Vagina (tissue), 2 donors: ENCODE data around the gene RABAC1. TPM values are rescaled to one million over a fixed set of nuclear protein-coding genes. Genes with fewer than 3 reads are reported as not detected.

ENCODE experiments used
- DNase-seq, 2 donors: peaks; one replicate each; pipeline ENCODE4 v3.0.0-alpha.2; 2017; ENCODE audit errors: extremely low spot score in 2 of 2
- H3K27ac ChIP-seq: fragments of 200-600 bp; sonication (generic); one replicate; pipeline ENCODE4 v1.5.1; 2019
- H3K27me3 ChIP-seq: fragments of 200-600 bp; sonication (generic); one replicate; pipeline ENCODE4 v1.5.1; 2019
- H3K36me3 ChIP-seq, 2 donors: fragments of 200-600 bp; sonication (generic); one replicate each; pipeline ENCODE4 v1.5.1; 2017 to 2019
- H3K4me1 ChIP-seq: fragments of 200-600 bp; sonication (generic); one replicate; pipeline ENCODE4 v1.5.1; 2019
- H3K4me3 ChIP-seq, 2 donors: fragments of 200-600 bp; sonication (generic); 1 replicate in 1 of 2; 2 replicates in 1 of 2; pipeline ENCODE4 v1.5.1; 2016 to 2019
- H3K9me3 ChIP-seq: fragments of 200-600 bp; sonication (generic); one replicate; pipeline ENCODE4 v1.5.1; 2019
- CTCF ChIP-seq, 3 experiments: fragments of 450-650 bp in 2 of 3; fragments of 200-600 bp in 1 of 3; sonication (generic) in 1 of 3; IDR thresholded peaks; one replicate each; pipeline ENCODE4 v1.5.1; 2017 to 2019; ENCODE audit warnings: antibody characterized with exemption in 3 of 3, mild to moderate bottlenecking in 2 of 3, moderate library complexity in 2 of 3
- POLR2A ChIP-seq, 2 donors: fragments of 450-650 bp; IDR thresholded peaks; one replicate each; pipeline ENCODE4 v1.6.1; 2017; ENCODE audit warnings: antibody characterized with exemption in 2 of 2, mild to moderate bottlenecking in 2 of 2, moderate library complexity in 2 of 2
- POLR2AphosphoS5 ChIP-seq, 2 donors: sonication (generic); formaldehyde crosslinking; IDR thresholded peaks; one replicate each; pipeline ENCODE4 v1.9.0; 2017; ENCODE audit warnings: antibody characterized with exemption in 2 of 2, mild to moderate bottlenecking in 2 of 2, low read depth in 1 of 2; ENCODE audit not compliant: insufficient read depth in 1 of 2
- intact Hi-C: fragments of 100-400 bp; cut with DNase I; formaldehyde crosslinking; loops from one replicate; pipeline ENCODE4 v1.15.1; 2023
- total RNA-seq: library from RNA; depleted of rRNA; stranded (reverse); fragments of >200 nt; gene quantifications from one replicate; pipeline ENCODE4 v1.2.3, GENCODE V29; 2016

Gene RABAC1
- total RNA-seq, 1 donor from 2014 or later: 263 TPM

GRCh38 chr19:41936416-41936850, 22.7 kb downstream of the RABAC1 start:
- Histone ChIP-seq H3K36me3 (no peaks in the 10 kb centered on the region), H3K27ac (no peak overlapping the region), H3K9me3 (no peaks in the 10 kb centered on the region), H3K4me3 (no peak overlapping the region), H3K27me3 (peaks cover 25% of the 10 kb centered on the region), H3K4me1 (peaks cover 26% of the 10 kb centered on the region)
- intact Hi-C loops: no loop called here
- TF ChIP-seq POLR2AphosphoS5 (IDR thresholded peaks at IDR 0.05; ENCODE audit: insufficient read depth in 1 of 2, low read depth in 1 of 2) (no peak), POLR2A (IDR thresholded peaks at IDR 0.05) (no peak), CTCF (IDR thresholded peaks at IDR 0.05) (no peak)
- no peak for DNase-seq

GRCh38 chr19:41935760-41936415, 23.2 kb downstream of the RABAC1 start:
- no peak overlapping the region for H3K4me3 ChIP-seq
- peaks cover 20% of the 10 kb centered on the region for H3K4me1 ChIP-seq
- no peak for TF ChIP-seq POLR2AphosphoS5 (IDR thresholded peaks at IDR 0.05; ENCODE audit: insufficient read depth in 1 of 2, low read depth in 1 of 2)
- no peak for TF ChIP-seq CTCF (IDR thresholded peaks at IDR 0.05)
- TF ChIP-seq POLR2A (IDR thresholded peaks at IDR 0.05): no peak
- no peaks in the 10 kb centered on the region for H3K9me3 ChIP-seq
- H3K27me3 ChIP-seq: peaks cover 29% of the 10 kb centered on the region
- no peaks in the 10 kb centered on the region for H3K36me3 ChIP-seq
- DNase-seq: no peak
- H3K27ac ChIP-seq: no peak overlapping the region
- intact Hi-C loops: no loop called here

GRCh38 chr19:41934849-41935374, 24.2 kb downstream of the RABAC1 start:
- peaks cover 22% of the 10 kb centered on the region for H3K27me3 ChIP-seq

GRCh38 chr19:41933693-41934426, 25.3 kb downstream of the RABAC1 start:
- H3K36me3 ChIP-seq: no peaks in the 10 kb centered on the region
- H3K27me3 ChIP-seq: peaks cover 19% of the 10 kb centered on the region
- no peak overlapping the region for H3K4me3 ChIP-seq
- intact Hi-C loops: no loop called here
- no peaks in the 10 kb centered on the region for H3K9me3 ChIP-seq
- TF ChIP-seq POLR2AphosphoS5 (IDR thresholded peaks at IDR 0.05; ENCODE audit: insufficient read depth in 1 of 2, low read depth in 1 of 2) (no peak), POLR2A (IDR thresholded peaks at IDR 0.05) (no peak), CTCF (IDR thresholded peaks at IDR 0.05) (no peak)
- H3K4me1 ChIP-seq: peaks cover 13% of the 10 kb centered on the region
- DNase-seq: no peak
- H3K27ac ChIP-seq: no peak overlapping the region

More at GRCh38 chr19:41934849-41935374, 24.2 kb downstream of the RABAC1 start:
- H3K36me3 ChIP-seq: no peaks in the 10 kb centered on the region
- intact Hi-C loops: no loop called here
- no peak for DNase-seq
- no peak overlapping the region for H3K27ac ChIP-seq
- no peak overlapping the region for H3K4me3 ChIP-seq
- no peaks in the 10 kb centered on the region for H3K9me3 ChIP-seq
- H3K4me1 ChIP-seq: peaks cover 11% of the 10 kb centered on the region
- TF ChIP-seq CTCF (IDR thresholded peaks at IDR 0.05) (peak; percentile 41 to 57 (median 51)), POLR2AphosphoS5 (IDR thresholded peaks at IDR 0.05; ENCODE audit: insufficient read depth in 1 of 2, low read depth in 1 of 2) (no peak), POLR2A (IDR thresholded peaks at IDR 0.05) (no peak)
